ENCODE measurements around the gene TARS1.

Gene TARS1

DNA sequence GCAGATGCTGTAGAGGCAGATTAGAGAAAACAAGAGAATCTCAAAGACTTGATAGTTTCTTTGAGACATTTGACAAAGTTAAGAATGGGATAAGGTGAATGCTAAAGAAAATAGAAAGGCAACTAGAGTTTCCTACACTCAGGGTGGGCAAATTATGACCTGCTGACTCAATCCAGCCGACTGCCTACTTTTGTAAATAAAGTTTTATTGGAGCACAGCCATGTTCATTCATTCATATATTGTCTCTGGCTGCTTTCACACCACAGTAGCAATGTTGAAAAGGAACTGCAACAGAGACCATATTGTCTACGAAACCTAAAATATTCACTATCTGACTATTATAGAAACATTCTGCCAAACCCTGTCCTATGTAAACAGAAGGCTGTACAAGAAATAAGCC is 37.6 kb upstream of the TARS1 start:
- CTCF ChIA-PET = no interaction called here
- TF ChIP-seq, protein P1, sequence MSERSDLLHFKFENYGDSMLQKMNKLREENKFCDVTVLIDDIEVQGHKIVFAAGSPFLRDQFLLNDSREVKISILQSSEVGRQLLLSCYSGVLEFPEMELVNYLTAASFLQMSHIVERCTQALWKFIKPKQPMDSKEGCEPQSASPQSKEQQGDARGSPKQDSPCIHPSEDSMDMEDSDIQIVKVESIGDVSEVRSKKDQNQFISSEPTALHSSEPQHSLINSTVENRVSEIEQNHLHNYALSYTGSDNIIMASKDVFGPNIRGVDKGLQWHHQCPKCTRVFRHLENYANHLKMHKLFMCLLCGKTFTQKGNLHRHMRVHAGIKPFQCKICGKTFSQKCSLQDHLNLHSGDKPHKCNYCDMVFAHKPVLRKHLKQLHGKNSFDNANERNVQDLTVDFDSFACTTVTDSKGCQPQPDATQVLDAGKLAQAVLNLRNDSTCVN (tag by site-specific recombination; optimal IDR thresholded peaks at IDR 0.05) = no peak
- TF ChIP-seq ZNF266 (tag by site-specific recombination; IDR thresholded peaks at IDR 0.05; ENCODE audit: low read depth) (no peak), ZNF768 (tag by site-specific recombination; IDR thresholded peaks at IDR 0.05) (no peak), ZNF837 (tag by site-specific recombination; IDR thresholded peaks at IDR 0.05) (no peak), ZNF530 (tag by site-specific recombination; IDR thresholded peaks at IDR 0.05; ENCODE audit: low read depth) (no peak), ZSCAN30 (tag by site-specific recombination; IDR thresholded peaks at IDR 0.05) (no peak), ZNF777 (tag by site-specific recombination; IDR thresholded peaks at IDR 0.05; ENCODE audit: borderline replicate concordance) (no peak), ZNF221 (tag by site-specific recombination; IDR thresholded peaks at IDR 0.05; ENCODE audit: borderline replicate concordance) (no peak)
- TF ChIP-seq, protein P2, sequence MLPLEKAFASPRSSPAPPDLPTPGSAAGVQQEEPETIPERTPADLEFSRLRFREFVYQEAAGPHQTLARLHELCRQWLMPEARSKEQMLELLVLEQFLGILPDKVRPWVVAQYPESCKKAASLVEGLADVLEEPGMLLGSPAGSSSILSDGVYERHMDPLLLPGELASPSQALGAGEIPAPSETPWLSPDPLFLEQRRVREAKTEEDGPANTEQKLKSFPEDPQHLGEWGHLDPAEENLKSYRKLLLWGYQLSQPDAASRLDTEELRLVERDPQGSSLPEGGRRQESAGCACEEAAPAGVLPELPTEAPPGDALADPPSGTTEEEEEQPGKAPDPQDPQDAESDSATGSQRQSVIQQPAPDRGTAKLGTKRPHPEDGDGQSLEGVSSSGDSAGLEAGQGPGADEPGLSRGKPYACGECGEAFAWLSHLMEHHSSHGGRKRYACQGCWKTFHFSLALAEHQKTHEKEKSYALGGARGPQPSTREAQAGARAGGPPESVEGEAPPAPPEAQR (tag by site-specific recombination; IDR thresholded peaks at IDR 0.05) = no peak
- Histone ChIP-seq H3K4me1 (ENCODE audit: control insufficient read depth, insufficient read depth, low read length) (no peaks in the 10 kb centered on the region; the same call in 1 of the 2 replicates), H3K36me3 (ENCODE audit: control insufficient read depth in 2 of 2, insufficient read depth in 1 of 2, low read length in 2 of 2) (no peaks in the 10 kb centered on the region), H3K9me3 (ENCODE audit: control insufficient read depth, insufficient read depth, low read depth, low read length) (no peaks in the 10 kb centered on the region), H3K4me3 (ENCODE audit: low read depth, low read length) (no peak overlapping the region), H3K27ac (ENCODE audit: extremely low read depth, low read depth, low read length) (no peak overlapping the region)
- POLR2A ChIA-PET = no interaction called here

DNA sequence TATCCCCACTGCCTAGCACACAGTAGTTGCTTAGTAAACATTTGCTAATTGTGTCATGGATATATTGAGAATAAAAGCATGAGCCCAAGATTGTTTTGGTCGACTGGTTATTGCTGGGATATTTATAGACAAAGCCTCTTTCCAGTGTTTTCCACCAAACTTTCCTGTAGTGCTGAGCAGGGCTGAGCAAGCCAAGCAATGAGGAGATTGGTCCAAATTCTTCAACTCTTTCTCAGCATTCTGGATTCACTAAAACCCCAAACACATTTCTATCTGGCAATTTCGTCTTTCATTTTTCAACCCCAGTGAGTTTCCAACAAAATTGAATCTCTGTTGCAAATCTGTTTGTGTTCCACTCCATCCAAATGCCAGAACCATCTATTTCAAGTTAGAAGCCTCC is 31.9 kb upstream of the TARS1 start:
- Histone ChIP-seq H3K4me3 (ENCODE audit: low read depth, low read length) (no peak overlapping the region), H3K4me1 (ENCODE audit: control insufficient read depth, insufficient read depth, low read length) (no peaks in the 10 kb centered on the region), H3K27ac (ENCODE audit: extremely low read depth, low read depth, low read length) (no peak overlapping the region), H3K9me3 (ENCODE audit: control insufficient read depth, insufficient read depth, low read depth, low read length) (no peaks in the 10 kb centered on the region), H3K36me3 (ENCODE audit: control insufficient read depth in 2 of 2, insufficient read depth in 1 of 2, low read length in 2 of 2) (no peaks in the 10 kb centered on the region)
- ChIA-PET CTCF (interaction anchor here (0.6 to 1.5 kb wide), 2 partner anchors 14 to 63 kb away, joined by 3 to 5 read pairs; no protein-coding TSS in a partner anchor), POLR2A (no interaction called here)
- TF ChIP-seq MYNN (tag by site-specific recombination; IDR thresholded peaks at IDR 0.05; ENCODE audit: borderline replicate concordance) (no peak), ZNF549 (tag by site-specific recombination; IDR thresholded peaks at IDR 0.05) (no peak), ZNF585B (tag by site-specific recombination; IDR thresholded peaks at IDR 0.05) (no peak), SP7 (tag by site-specific recombination; IDR thresholded peaks at IDR 0.05) (no peak), KLF10 (tag by site-specific recombination; IDR thresholded peaks at IDR 0.05) (no peak), ZNF658 (tag by site-specific recombination; IDR thresholded peaks at IDR 0.05) (no peak), ZNF23 (tag by site-specific recombination; IDR thresholded peaks at IDR 0.05; ENCODE audit: borderline replicate concordance) (no peak), ZNF48 (tag by site-specific recombination; IDR thresholded peaks at IDR 0.05) (no peak), ZNF561 (tag by site-specific recombination; IDR thresholded peaks at IDR 0.05; ENCODE audit: borderline replicate concordance) (no peak), ZNF121 (tag by site-specific recombination; IDR thresholded peaks at IDR 0.05) (no peak), ZNF174 (tag by site-specific recombination; IDR thresholded peaks at IDR 0.05) (no peak), MZF1 (tag by site-specific recombination; IDR thresholded peaks at IDR 0.05; ENCODE audit: borderline replicate concordance) (no peak)
- TF ChIP-seq, protein P3, sequence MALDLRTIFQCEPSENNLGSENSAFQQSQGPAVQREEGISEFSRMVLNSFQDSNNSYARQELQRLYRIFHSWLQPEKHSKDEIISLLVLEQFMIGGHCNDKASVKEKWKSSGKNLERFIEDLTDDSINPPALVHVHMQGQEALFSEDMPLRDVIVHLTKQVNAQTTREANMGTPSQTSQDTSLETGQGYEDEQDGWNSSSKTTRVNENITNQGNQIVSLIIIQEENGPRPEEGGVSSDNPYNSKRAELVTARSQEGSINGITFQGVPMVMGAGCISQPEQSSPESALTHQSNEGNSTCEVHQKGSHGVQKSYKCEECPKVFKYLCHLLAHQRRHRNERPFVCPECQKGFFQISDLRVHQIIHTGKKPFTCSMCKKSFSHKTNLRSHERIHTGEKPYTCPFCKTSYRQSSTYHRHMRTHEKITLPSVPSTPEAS (tag by site-specific recombination; IDR thresholded peaks at IDR 0.05) = no peak
- TF ChIP-seq, protein P4, sequence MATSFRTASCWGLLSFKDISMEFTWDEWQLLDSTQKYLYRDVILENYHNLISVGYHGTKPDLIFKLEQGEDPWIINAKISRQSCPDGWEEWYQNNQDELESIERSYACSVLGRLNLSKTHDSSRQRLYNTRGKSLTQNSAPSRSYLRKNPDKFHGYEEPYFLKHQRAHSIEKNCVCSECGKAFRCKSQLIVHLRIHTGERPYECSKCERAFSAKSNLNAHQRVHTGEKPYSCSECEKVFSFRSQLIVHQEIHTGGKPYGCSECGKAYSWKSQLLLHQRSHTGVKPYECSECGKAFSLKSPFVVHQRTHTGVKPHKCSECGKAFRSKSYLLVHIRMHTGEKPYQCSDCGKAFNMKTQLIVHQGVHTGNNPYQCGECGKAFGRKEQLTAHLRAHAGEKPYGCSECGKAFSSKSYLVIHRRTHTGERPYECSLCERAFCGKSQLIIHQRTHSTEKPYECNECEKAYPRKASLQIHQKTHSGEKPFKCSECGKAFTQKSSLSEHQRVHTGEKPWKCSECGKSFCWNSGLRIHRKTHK (tag by site-specific recombination; IDR thresholded peaks at IDR 0.05) = no peak
- TF ChIP-seq, protein P5, sequence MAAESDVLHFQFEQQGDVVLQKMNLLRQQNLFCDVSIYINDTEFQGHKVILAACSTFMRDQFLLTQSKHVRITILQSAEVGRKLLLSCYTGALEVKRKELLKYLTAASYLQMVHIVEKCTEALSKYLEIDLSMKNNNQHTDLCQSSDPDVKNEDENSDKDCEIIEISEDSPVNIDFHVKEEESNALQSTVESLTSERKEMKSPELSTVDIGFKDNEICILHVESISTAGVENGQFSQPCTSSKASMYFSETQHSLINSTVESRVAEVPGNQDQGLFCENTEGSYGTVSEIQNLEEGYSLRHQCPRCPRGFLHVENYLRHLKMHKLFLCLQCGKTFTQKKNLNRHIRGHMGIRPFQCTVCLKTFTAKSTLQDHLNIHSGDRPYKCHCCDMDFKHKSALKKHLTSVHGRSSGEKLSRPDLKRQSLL (tag by site-specific recombination; IDR thresholded peaks at IDR 0.05) = no peak
